Mesenchymal stem cell (in vitro differentiated cells and primary cell): ENCODE data around the gene ATG4B.

Source experiments
- DNase-seq: peaks from one replicate; pipeline ENCODE4 v3.0.0-alpha.2; 2013
- H2AFZ ChIP-seq: one replicate; pipeline ENCODE4 v1.6.1; 2013; ENCODE audit warnings: low read depth, mild to moderate bottlenecking, control low read depth, inconsistent platforms, low read length, moderate library complexity
- H2AK5ac ChIP-seq: 2 replicates; pipeline ENCODE4 v1.6.1; 2013; ENCODE audit warnings: low read length, moderate library complexity, mild to moderate bottlenecking, inconsistent platforms; ENCODE audit not compliant: severe bottlenecking
- H2BK120ac ChIP-seq: one replicate; pipeline ENCODE4 v1.6.1; 2013; ENCODE audit warnings: low read depth, mild to moderate bottlenecking, inconsistent platforms, low read length, moderate library complexity
- H2BK12ac ChIP-seq, 2 experiments: one replicate each; pipeline ENCODE4 v1.6.1; 2013; ENCODE audit warnings: inconsistent platforms in 2 of 2, low read length in 2 of 2, mild to moderate bottlenecking in 2 of 2, moderate library complexity in 2 of 2, control low read depth in 1 of 2
- H2BK15ac ChIP-seq: one replicate; pipeline ENCODE4 v1.6.1; 2013; ENCODE audit warnings: mild to moderate bottlenecking, low read depth, inconsistent platforms; ENCODE audit not compliant: poor library complexity, severe bottlenecking
- H2BK5ac ChIP-seq: 2 replicates; pipeline ENCODE4 v1.6.1; 2013; ENCODE audit warnings: low read depth, mild to moderate bottlenecking, low read length, control low read depth, inconsistent platforms; ENCODE audit not compliant: poor library complexity, severe bottlenecking
- H3K14ac ChIP-seq, 2 experiments: one replicate each; pipeline ENCODE4 v1.6.1; 2013; ENCODE audit warnings: inconsistent platforms in 2 of 2, low read length in 2 of 2, control low read depth in 1 of 2, mild to moderate bottlenecking in 1 of 2, moderate library complexity in 1 of 2
- H3K18ac ChIP-seq, 2 experiments: one replicate each; pipeline ENCODE4 v1.6.1; 2013; ENCODE audit warnings: inconsistent platforms in 2 of 2, low read length in 2 of 2, control low read depth in 1 of 2, low read depth in 1 of 2, mild to moderate bottlenecking in 1 of 2
- H3K23ac ChIP-seq, 2 experiments: one replicate each; pipeline ENCODE4 v1.6.1; 2013; ENCODE audit warnings: inconsistent platforms in 2 of 2, low read length in 2 of 2, mild to moderate bottlenecking in 2 of 2, moderate library complexity in 2 of 2, control low read depth in 1 of 2
- H3K27ac ChIP-seq: 2 replicates; pipeline ENCODE4 v1.5.1; 2013; ENCODE audit warnings: mild to moderate bottlenecking, moderate library complexity, low read length, control low read depth, inconsistent platforms; ENCODE audit not compliant: poor library complexity, severe bottlenecking
- H3K27me3 ChIP-seq, 2 experiments: 2 replicates each; pipeline versions ENCODE4 v1.6.1 to v1.7.0; 2013; ENCODE audit warnings: low read length in 2 of 2, mild to moderate bottlenecking in 2 of 2, moderate library complexity in 2 of 2, control low read depth in 1 of 2, inconsistent platforms in 1 of 2; ENCODE audit not compliant: control insufficient read depth in 1 of 2, insufficient read depth in 1 of 2
- H3K36me3 ChIP-seq, 2 experiments: 2 replicates each; pipeline versions ENCODE4 v1.6.1 to v1.7.0; 2013; ENCODE audit warnings: low read length in 2 of 2, control low read depth in 1 of 2, inconsistent platforms in 1 of 2, low read depth in 1 of 2, mild to moderate bottlenecking in 1 of 2; ENCODE audit not compliant: insufficient read depth in 2 of 2, control insufficient read depth in 1 of 2
- H3K4ac ChIP-seq, 2 experiments: one replicate each; pipeline ENCODE4 v1.6.1; 2013; ENCODE audit warnings: inconsistent platforms in 2 of 2, low read length in 2 of 2, mild to moderate bottlenecking in 2 of 2, moderate library complexity in 2 of 2, control low read depth in 1 of 2, low read depth in 1 of 2
- H3K4me1 ChIP-seq: 2 replicates; pipeline ENCODE4 v1.6.1; 2013; ENCODE audit warnings: low read depth, low read length, control low read depth; ENCODE audit not compliant: control insufficient read depth, insufficient read depth
- H3K4me2 ChIP-seq: 2 replicates; pipeline ENCODE4 v1.6.1; 2013; ENCODE audit warnings: low read length, mild to moderate bottlenecking, inconsistent platforms; ENCODE audit not compliant: poor library complexity, severe bottlenecking
- H3K4me3 ChIP-seq, 2 experiments: 2 replicates each; pipeline versions ENCODE4 v1.5.1 to v1.7.0; 2013; ENCODE audit warnings: low read length in 2 of 2, mild to moderate bottlenecking in 2 of 2, control low read depth in 1 of 2, low read depth in 1 of 2; ENCODE audit not compliant: insufficient read depth in 1 of 2
- H3K79me1 ChIP-seq: replicated peaks from 2 replicates; pipeline ENCODE4 v1.6.1; 2013; ENCODE audit warnings: mild to moderate bottlenecking, control low read depth, low read length, inconsistent platforms; ENCODE audit not compliant: poor library complexity, severe bottlenecking
- H3K9ac ChIP-seq: 2 replicates; pipeline ENCODE4 v1.7.0; 2013; ENCODE audit warnings: mild to moderate bottlenecking, low read length, moderate library complexity
- H3K9me3 ChIP-seq: 2 replicates; pipeline ENCODE4 v1.7.0; 2013; ENCODE audit warnings: mild to moderate bottlenecking, low read length; ENCODE audit not compliant: control insufficient read depth
- H4K8ac ChIP-seq: one replicate; pipeline ENCODE4 v1.6.1; 2013; ENCODE audit warnings: inconsistent platforms, mild to moderate bottlenecking, low read length, moderate library complexity
- H4K91ac ChIP-seq: one replicate; pipeline ENCODE4 v1.6.1; 2013; ENCODE audit warnings: mild to moderate bottlenecking, low read length, inconsistent platforms
- WGBS: methylation state at CpG from one replicate; pipeline ENCODE4 v1.1.7; 2013; ENCODE audit warnings: mixed read lengths; 5-methylcytosine and 5-hydroxymethylcytosine counted together

ATG4B gene

DNA sequence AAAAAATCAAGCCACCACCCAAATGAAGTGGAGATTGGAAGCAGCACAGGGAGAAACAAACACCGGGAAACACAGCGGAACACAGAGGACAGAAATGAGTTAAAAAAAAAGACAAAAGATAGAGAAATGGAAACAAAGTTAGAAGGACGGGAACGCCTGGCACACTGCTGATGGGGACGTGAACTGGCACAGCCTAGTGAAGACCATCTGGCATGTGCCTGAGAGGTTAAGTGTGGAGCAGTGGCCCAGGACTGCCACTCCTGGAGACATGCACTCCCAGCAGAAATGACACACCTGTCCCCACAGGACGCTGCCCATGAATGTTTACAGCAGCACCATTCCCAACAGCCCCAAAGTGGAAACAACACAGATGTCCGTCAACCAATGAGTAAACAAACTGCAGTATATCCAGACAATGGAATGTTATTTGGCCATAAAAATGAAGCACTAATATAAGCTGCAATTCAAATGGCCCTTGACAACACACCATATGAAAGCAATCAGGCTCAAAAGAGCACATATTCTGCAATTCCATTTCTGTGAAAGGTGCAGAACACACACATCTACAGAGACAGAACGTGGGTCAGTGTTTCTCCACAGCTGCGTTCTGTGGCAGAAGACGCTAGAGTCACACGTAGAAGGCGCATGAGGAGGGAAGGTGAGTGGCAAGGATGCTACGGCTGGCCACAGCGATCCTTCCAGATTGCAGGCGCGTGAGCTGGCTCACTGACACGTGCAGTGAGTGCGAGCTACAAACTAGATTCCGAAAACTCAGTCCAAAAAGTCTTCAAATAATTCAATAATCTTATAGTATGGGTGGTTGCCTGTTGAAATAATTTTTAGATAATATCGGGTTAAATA lies 25.1 kb upstream of the ATG4B start:
- Histone ChIP-seq H3K9me3 (no peaks in the 10 kb centered on the region), H4K8ac (no peak overlapping the region), H3K18ac (no peak overlapping the region)

DNA sequence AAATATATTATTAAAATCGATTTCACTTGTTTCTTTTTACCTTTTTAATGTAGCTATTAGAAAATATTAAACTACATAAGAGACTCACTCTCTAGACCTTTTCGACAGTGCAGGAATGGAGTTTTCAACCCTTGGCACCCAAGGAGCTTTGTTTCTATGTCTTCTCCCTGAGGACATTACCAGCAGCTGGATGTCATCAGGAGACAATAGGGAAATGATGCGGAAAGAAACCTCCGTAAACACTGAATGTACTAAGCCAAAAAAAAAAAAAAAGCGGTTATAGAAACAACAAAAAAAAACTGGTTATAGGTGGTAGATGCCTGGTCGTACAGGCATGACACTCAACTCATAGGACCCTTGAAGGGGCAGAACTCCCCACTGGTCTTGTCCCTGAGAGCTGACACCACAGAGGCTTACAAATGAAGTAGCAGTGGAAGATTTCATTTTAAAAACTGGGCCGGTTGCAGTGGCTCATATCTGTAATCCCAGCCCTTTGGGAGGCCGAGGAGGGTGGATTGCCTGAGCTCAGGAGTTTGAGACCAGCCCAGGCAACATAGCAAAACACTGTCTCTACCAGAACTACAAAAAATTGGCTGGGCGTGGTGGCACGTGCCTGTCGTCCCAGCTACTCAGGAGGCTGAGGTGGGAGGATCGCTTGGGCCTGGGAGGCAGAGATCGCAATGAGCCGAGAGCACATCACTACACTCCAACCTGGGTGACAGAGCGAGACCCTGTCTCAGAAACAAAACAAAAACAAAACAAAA lies 24.3 kb upstream of the ATG4B start:
- peak overlapping the region; percentile 32 for H4K8ac ChIP-seq
- WGBS: 92% methylated on average over 14 of the region's 15 CpGs
- H4K91ac ChIP-seq: no peak overlapping the region

More for the DNA sequence above, 25.1 kb upstream of the ATG4B start:
- Histone ChIP-seq H2AFZ (no peak overlapping the region), H3K79me1 (peaks cover 41% of the 10 kb centered on the region), H3K23ac (no peak overlapping the region), H3K4ac (no peak overlapping the region), H2BK120ac (no peak overlapping the region), H2BK15ac (no peak overlapping the region), H3K27me3 (no peaks in the 10 kb centered on the region), H3K36me3 (peaks cover 0 to 25% of the 10 kb centered on the region in 2 experiments), H3K14ac (no peak overlapping the region), H3K9ac (peak overlapping the region; percentile 75), H2AK5ac (no peak overlapping the region), H3K4me3 (peak overlapping the region in 1 of 2 experiments; percentile 23), H2BK12ac (no peak overlapping the region), H3K4me1 (peaks cover 13% of the 10 kb centered on the region), H3K27ac (no peak overlapping the region), H3K4me2 (no peak overlapping the region), H4K91ac (no peak overlapping the region), H2BK5ac (no peak overlapping the region)
- 71% methylated on average over 12 of the region's 20 CpGs for WGBS
- DNase-seq: peak; percentile 39

DNA sequence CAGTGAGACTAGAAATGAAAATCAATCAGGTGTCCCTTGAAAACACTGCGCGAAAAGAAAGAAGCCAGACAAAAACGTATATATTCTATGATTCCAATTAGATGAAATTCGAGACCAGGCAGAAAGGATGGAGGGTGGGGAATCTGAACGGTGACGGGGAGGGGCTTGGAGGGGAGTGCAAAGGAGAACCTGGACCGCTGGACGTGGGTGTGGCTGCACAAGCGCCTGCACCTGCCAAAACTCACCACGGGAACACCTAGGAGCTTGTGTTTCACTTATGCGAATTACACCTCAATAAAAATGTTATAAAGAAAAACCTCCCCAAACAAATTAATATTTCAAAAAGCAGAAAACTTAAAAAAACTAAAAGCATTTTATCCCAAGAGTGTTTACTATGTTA lies 22.5 kb upstream of the ATG4B start:
- H2AFZ ChIP-seq: no peak overlapping the region
- H3K9me3 ChIP-seq: no peaks in the 10 kb centered on the region
- peaks cover 11 to 28% of the 10 kb centered on the region in 2 experiments for H3K36me3 ChIP-seq
- H3K27me3 ChIP-seq: no peaks in the 10 kb centered on the region
- no peak overlapping the region for H3K9ac ChIP-seq
- 94% methylated on average over 11 of the region's 11 CpGs for WGBS
- no peak overlapping the region for H4K8ac ChIP-seq
- H3K18ac ChIP-seq: no peak overlapping the region
- H3K79me1 ChIP-seq: peaks cover 38% of the 10 kb centered on the region
- no peak overlapping the region for H3K4ac ChIP-seq
- no peak overlapping the region for H2BK5ac ChIP-seq
- no peak overlapping the region for H3K23ac ChIP-seq
- H2BK120ac ChIP-seq: no peak overlapping the region
- no peak overlapping the region for H3K14ac ChIP-seq
- no peak overlapping the region for H2BK12ac ChIP-seq
- no peak for DNase-seq
- no peak overlapping the region for H2BK15ac ChIP-seq
- H3K27ac ChIP-seq: no peak overlapping the region
- H3K4me3 ChIP-seq: no peak overlapping the region
- peaks cover 14% of the 10 kb centered on the region for H3K4me1 ChIP-seq
- H2AK5ac ChIP-seq: no peak overlapping the region
- H4K91ac ChIP-seq: no peak overlapping the region
- H3K4me2 ChIP-seq: no peak overlapping the region

More for the DNA sequence above, 24.3 kb upstream of the ATG4B start:
- Histone ChIP-seq H2AFZ (no peak overlapping the region), H3K23ac (no peak overlapping the region), H3K4ac (no peak overlapping the region), H3K4me1 (peaks cover 19% of the 10 kb centered on the region), H3K9me3 (no peaks in the 10 kb centered on the region), H3K14ac (no peak overlapping the region), H2BK12ac (no peak overlapping the region), H3K27ac (no peak overlapping the region), H3K18ac (no peak overlapping the region), H3K27me3 (no peaks in the 10 kb centered on the region), H3K4me2 (no peak overlapping the region), H3K4me3 (peak overlapping the region in 1 of 2 experiments; percentile 23), H2BK5ac (no peak overlapping the region), H2AK5ac (no peak overlapping the region), H2BK15ac (no peak overlapping the region), H3K36me3 (peaks cover 0 to 19% of the 10 kb centered on the region in 2 experiments), H2BK120ac (no peak overlapping the region), H3K9ac (peak overlapping the region; percentile 75), H3K79me1 (peaks cover 43% of the 10 kb centered on the region)
- DNase-seq: peak; percentile 39

DNA sequence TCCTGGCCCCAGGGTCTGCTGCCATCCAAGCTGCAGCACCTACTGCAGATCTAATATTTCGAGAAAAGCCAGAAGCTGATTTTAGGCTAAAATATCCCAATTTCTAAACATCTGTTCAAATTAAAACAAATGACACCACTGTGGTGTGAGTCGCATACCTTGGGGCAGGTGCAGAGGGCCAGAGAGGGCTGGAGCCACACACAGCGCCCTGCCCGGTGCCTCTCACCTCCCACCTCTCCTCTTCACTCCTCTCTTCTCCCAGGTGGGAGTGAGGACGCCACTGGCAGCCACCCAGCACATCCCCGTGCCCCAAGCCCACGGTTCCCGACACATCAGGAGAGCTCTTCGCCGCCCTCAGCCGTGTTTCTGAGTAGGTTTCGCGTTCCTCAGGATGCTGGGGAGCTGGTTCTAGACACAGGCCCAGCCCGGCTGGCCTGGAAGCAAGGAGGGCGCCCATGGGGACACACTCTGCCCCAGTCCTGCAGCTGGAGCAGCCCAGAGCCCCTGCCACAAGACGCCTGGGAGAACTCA lies 21.9 kb upstream of the ATG4B start:
- Histone ChIP-seq H2BK120ac (no peak overlapping the region), H3K18ac (no peak overlapping the region), H3K27ac (no peak overlapping the region), H3K4me2 (no peak overlapping the region), H3K4me3 (no peak overlapping the region), H3K14ac (no peak overlapping the region), H2BK15ac (no peak overlapping the region), H2AK5ac (no peak overlapping the region), H2BK5ac (no peak overlapping the region), H2BK12ac (no peak overlapping the region), H3K36me3 (peaks cover 11 to 33% of the 10 kb centered on the region in 2 experiments), H3K4ac (no peak overlapping the region), H3K9ac (no peak overlapping the region), H4K91ac (no peak overlapping the region), H3K23ac (no peak overlapping the region), H3K4me1 (peaks cover 9% of the 10 kb centered on the region), H4K8ac (peak overlapping the region; percentile 43), H3K27me3 (no peaks in the 10 kb centered on the region), H3K9me3 (no peaks in the 10 kb centered on the region), H2AFZ (no peak overlapping the region), H3K79me1 (peaks cover 36% of the 10 kb centered on the region)
- DNase-seq: no peak
- WGBS: 93% methylated on average over 16 of the region's 16 CpGs
